Left renal cortex interstitium (tissue), 4 donors: ENCODE data around the gene HOXC11. TPM values are rescaled to one million over a fixed set of nuclear protein-coding genes. Genes with fewer than 3 reads are reported as not detected.

Experiments
- DNase-seq, 4 donors: peaks; one replicate each; pipeline ENCODE4 v3.0.0-alpha.2; 2013; ENCODE audit warnings: low read depth in 4 of 4, low spot score in 2 of 4, missing footprints in 1 of 4
- polyA plus RNA-seq, 4 donors: library from polyadenylated mRNA; unstranded; fragments of 120-200 nt; gene quantifications; one replicate each; pipeline ENCODE4 v1.2.1, GENCODE V29; 2013; ENCODE audit not compliant: insufficient read length in 4 of 4

The HOXC11 gene
- polyA plus RNA-seq, 4 donors, result 0.96 to 3.6 (median 2.3) TPM

- no peak for DNase-seq
Measured at GRCh38 chr12:53983568-53983949, 10.6 kb downstream of the HOXC11 start.

- no peak for DNase-seq
Measured at GRCh38 chr12:53983950-53984572, 11.1 kb downstream of the HOXC11 start.

- DNase-seq, result peak in 3 of 4 donors; percentile 96 to 99 (median 98)
Measured at GRCh38 chr12:53984901-53985691, 12.2 kb downstream of the HOXC11 start, which contains the start of gene HOXC10. Gene HOXC10 (plus strand): TSS chr12:53985146. CDS start chr12:53985260, 114 bp downstream.

- DNase-seq, result no peak
Measured at GRCh38 chr12:53985692-53985993, 12.7 kb downstream of the HOXC11 start.

GRCh38 chr12:53985994-53986685 lies 13.2 kb downstream of the HOXC11 start:
- DNase-seq, result no peak

- DNase-seq, result no peak
Measured at GRCh38 chr12:53986686-53987483, 14.0 kb downstream of the HOXC11 start.

- no peak for DNase-seq
Measured at GRCh38 chr12:53987787-53988230, 14.9 kb downstream of the HOXC11 start.

- no peak for DNase-seq
Measured at GRCh38 chr12:53988541-53989226, 15.8 kb downstream of the HOXC11 start.

- peak in 1 of 4 donors; percentile 53 for DNase-seq
Measured at GRCh38 chr12:53989227-53990113, 16.5 kb downstream of the HOXC11 start.

GRCh38 chr12:53990311-53991076 lies 17.6 kb downstream of the HOXC11 start:
- no peak for DNase-seq

GRCh38 chr12:53991077-53991460 lies 18.1 kb downstream of the HOXC11 start:
- no peak for DNase-seq

GRCh38 chr12:53992377-53992889 lies 19.5 kb downstream of the HOXC11 start:
- no peak for DNase-seq

- DNase-seq, result no peak
Measured at GRCh38 chr12:53993162-53994008, 20.5 kb downstream of the HOXC11 start.

GRCh38 chr12:53994009-53994263 lies 21.0 kb downstream of the HOXC11 start:
- no peak for DNase-seq

- no peak for DNase-seq
Measured at GRCh38 chr12:53994264-53995001, 21.5 kb downstream of the HOXC11 start.

- DNase-seq, result no peak
Measured at GRCh38 chr12:53995002-53995377, 22.1 kb downstream of the HOXC11 start.
